Activated CD4-positive, alpha-beta T cell treated with anti-CD3 and anti-CD28 coated beads, Interleukin-2, amount 10 ng/mL, durations not matched to agents 7 days and 5 days (primary cell): ENCODE data around the gene SPSB1. TPM values are rescaled to one million over a fixed set of nuclear protein-coding genes. Genes with fewer than 3 reads are reported as not detected.

Experiments
- CTCF ChIA-PET: fragments of 350-600 bp; sonication (Branson Sonifier 250); formaldehyde crosslinking; loops from one replicate; lab custom pipeline; 2021; ENCODE audit warnings: antibody characterized with exemption; lab: Charles Lee
- POLR2A ChIA-PET: fragments of 350-600 bp; sonication (Branson Sonifier 250); formaldehyde crosslinking; loops from one replicate; lab custom pipeline; 2021; ENCODE audit warnings: antibody characterized with exemption; lab: Charles Lee
- DNase-seq: peaks from one replicate; pipeline ENCODE4 v3.0.0-alpha.2; 2020
- H3K27ac Mint-ChIP-seq: one replicate; pipeline ENCODE4 v1.8.0; 2021; ENCODE audit warnings: mild to moderate bottlenecking, moderate library complexity, mixed read lengths
- H3K27me3 Mint-ChIP-seq: one replicate; pipeline ENCODE4 v1.8.0; 2021; ENCODE audit warnings: mixed read lengths
- H3K36me3 Mint-ChIP-seq: one replicate; pipeline ENCODE4 v1.8.0; 2021; ENCODE audit warnings: low read depth, mixed read lengths
- H3K4me1 Mint-ChIP-seq: one replicate; pipeline ENCODE4 v1.8.0; 2021; ENCODE audit warnings: mixed read lengths
- H3K4me3 Mint-ChIP-seq: one replicate; pipeline ENCODE4 v1.8.0; 2021; ENCODE audit warnings: mild to moderate bottlenecking, moderate library complexity, mixed read lengths
- H3K9me3 Mint-ChIP-seq: one replicate; pipeline ENCODE4 v1.8.0; 2021; ENCODE audit warnings: mixed read lengths
- total RNA-seq, 2 experiments: library from RNA; stranded (reverse); gene quantifications; one replicate each; pipeline ENCODE4 v1.2.3, GENCODE V29; 2021

The SPSB1 gene
- total RNA-seq, 2 experiments from 2014 or later: 4.8 to 6.6 TPM

DNA sequence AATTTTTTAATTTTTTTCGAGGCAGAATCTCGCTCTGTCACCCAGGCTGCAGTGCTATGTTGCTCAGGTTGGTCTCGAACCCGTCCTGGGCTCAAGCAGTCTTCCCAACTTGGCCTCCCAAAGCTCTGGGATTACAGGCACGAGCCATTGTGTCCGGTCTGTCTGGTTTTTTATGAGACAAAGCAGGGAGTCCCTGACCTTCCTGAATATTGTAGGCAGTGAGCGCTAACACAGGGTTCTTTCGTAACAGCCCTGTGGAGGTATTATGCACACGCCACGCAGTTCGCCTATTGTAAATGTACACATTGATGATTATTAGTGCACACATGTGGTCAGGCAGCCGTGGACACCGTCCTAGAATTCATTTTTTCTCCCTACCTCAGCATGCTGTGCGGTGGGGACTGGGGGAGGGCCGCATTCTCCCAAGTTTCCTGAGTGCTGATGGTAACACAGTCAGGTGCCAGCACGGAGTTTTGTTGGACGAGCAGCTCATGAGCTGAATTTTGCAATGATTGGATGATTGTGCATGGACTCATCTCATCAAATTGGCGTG lies 19.6 kb downstream of the SPSB1 start:
- peaks cover 29% of the 10 kb centered on the region for H3K4me1 Mint-ChIP-seq
- no peaks in the 10 kb centered on the region for H3K27me3 Mint-ChIP-seq
- DNase-seq: no peak
- no peak overlapping the region for H3K27ac Mint-ChIP-seq
- H3K36me3 Mint-ChIP-seq: no peaks in the 10 kb centered on the region
- POLR2A ChIA-PET: interaction anchor here (0.6 kb wide), 1 partner anchor 114 kb away, joined by 4 read pairs; no protein-coding TSS in a partner anchor
- CTCF ChIA-PET: interaction anchor here (0.6 kb wide), 1 partner anchor 439 kb away, joined by 3 read pairs; no protein-coding TSS in a partner anchor
- no peak overlapping the region for H3K4me3 Mint-ChIP-seq
- no peaks in the 10 kb centered on the region for H3K9me3 Mint-ChIP-seq

DNA sequence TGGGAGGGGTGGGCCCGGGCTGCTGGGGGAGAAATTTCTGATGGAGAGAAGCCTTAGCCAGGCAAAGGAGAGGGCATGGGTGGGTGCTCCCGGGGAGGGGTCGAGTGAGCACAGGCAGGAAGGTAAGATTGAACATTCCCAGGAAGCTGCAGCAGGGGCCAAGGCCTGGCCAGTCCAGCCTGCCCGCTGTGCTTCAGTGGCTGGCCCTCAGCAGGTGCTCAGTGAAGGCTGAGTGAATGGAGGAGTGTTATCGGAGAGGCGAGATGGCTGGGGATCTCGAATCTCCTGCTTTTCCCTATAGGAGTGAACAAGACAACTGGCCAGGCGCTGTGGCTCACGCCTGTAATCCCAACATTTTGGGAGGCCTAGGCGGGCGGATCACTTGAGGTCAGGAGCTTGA lies 20.9 kb downstream of the SPSB1 start:
- Mint-ChIP-seq H3K27me3 (no peaks in the 10 kb centered on the region), H3K9me3 (no peaks in the 10 kb centered on the region), H3K36me3 (no peaks in the 10 kb centered on the region), H3K4me3 (no peak overlapping the region), H3K4me1 (peaks cover 40% of the 10 kb centered on the region), H3K27ac (no peak overlapping the region)
- CTCF ChIA-PET: interaction anchor here (0.6 kb wide), 1 partner anchor 64 kb away, joined by 3 read pairs; no protein-coding TSS in a partner anchor
- DNase-seq: no peak
- POLR2A ChIA-PET: no interaction called here

DNA sequence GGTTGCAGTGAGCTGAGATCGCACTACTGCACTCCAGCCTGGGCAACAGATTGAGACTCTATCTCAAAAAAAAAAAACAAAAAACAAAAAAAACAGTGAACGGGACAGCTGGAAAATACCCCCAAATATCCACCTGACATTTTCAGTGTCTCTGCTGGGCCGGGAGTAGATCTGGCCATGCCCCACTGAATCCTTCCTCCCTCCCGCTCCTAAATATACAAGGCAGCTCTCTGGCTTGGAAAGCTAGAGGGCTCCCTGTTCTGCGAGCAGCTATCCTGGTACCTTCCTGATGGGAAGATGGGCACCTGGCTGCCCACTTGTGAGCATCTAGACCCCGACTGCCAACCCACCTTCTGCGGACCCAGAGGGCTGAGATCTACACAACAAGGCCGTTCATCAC lies 21.4 kb downstream of the SPSB1 start:
- H3K36me3 Mint-ChIP-seq: no peaks in the 10 kb centered on the region
- ChIA-PET CTCF (interaction anchor here (0.6 kb wide), 2 partner anchors 65 to 227 kb away, joined by 3 read pairs; no protein-coding TSS in a partner anchor), POLR2A (no interaction called here)
- no peak for DNase-seq
- H3K4me3 Mint-ChIP-seq: no peak overlapping the region
- H3K27ac Mint-ChIP-seq: no peak overlapping the region
- H3K27me3 Mint-ChIP-seq: no peaks in the 10 kb centered on the region
- H3K9me3 Mint-ChIP-seq: no peaks in the 10 kb centered on the region
- H3K4me1 Mint-ChIP-seq: peaks cover 41% of the 10 kb centered on the region

DNA sequence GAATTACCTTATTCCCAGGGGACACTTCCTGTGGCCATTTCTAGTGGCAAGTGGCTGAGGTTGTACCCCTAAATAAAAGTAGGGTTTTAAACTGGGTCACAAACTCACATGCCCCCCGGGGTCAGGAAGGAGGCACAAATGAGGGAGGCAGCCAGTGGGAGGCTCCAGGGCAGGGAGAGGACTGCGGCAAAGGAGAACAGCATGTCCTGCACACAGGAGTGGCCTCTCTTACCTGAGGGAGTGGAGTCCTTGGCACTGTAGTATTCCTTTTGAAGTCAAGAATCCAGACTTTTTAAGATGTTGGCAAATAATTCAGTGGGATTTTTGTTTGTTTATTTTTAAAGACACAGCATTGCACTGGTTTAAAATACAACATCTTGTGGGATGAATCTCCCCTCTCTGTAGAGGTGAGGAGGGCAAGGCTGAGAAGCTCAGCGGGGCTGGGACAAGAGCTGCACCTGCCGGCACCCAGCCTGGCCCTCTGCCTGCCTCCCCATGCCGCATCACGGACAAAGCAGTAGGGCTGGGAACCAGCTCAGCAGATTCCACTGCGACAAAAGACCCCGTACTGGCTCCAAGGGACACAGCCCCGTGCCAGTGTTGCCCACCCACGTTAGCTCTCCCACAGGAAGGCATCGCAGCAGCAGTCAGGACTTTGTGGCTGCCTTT lies 22.2 kb downstream of the SPSB1 start:
- H3K9me3 Mint-ChIP-seq: no peaks in the 10 kb centered on the region
- POLR2A ChIA-PET: no interaction called here
- no peaks in the 10 kb centered on the region for H3K27me3 Mint-ChIP-seq
- H3K4me1 Mint-ChIP-seq: peaks cover 41% of the 10 kb centered on the region
- no peak overlapping the region for H3K4me3 Mint-ChIP-seq
- no peaks in the 10 kb centered on the region for H3K36me3 Mint-ChIP-seq
- peak overlapping the region; percentile 77 for H3K27ac Mint-ChIP-seq
- CTCF ChIA-PET: interaction anchor here (0.6 to 1.4 kb wide), 3 partner anchors 12 to 228 kb away, joined by 3 read pairs; no protein-coding TSS in a partner anchor
- DNase-seq: no peak

GRCh38 chr1:9315411-9316079 lies 22.9 kb downstream of the SPSB1 start:
- peak overlapping the region; percentile 77 for H3K27ac Mint-ChIP-seq
- peak; percentile 54 for DNase-seq
- H3K36me3 Mint-ChIP-seq: no peaks in the 10 kb centered on the region
- ChIA-PET CTCF (interaction anchor here (0.9 to 1.4 kb wide), 2 partner anchors 11 to 20 kb away, joined by 3 read pairs; no protein-coding TSS in a partner anchor), POLR2A (no interaction called here)
- H3K4me1 Mint-ChIP-seq: peaks cover 41% of the 10 kb centered on the region
- no peaks in the 10 kb centered on the region for H3K27me3 Mint-ChIP-seq
- H3K4me3 Mint-ChIP-seq: no peak overlapping the region
- no peaks in the 10 kb centered on the region for H3K9me3 Mint-ChIP-seq

- no peak for DNase-seq
- ChIA-PET POLR2A (no interaction called here), CTCF (no interaction called here)
- Mint-ChIP-seq H3K9me3 (no peaks in the 10 kb centered on the region), H3K4me1 (peaks cover 41% of the 10 kb centered on the region), H3K36me3 (no peaks in the 10 kb centered on the region), H3K4me3 (no peak overlapping the region), H3K27me3 (no peaks in the 10 kb centered on the region), H3K27ac (peak overlapping the region; percentile 77)
Measured at GRCh38 chr1:9316080-9316444, 23.4 kb downstream of the SPSB1 start.

DNA sequence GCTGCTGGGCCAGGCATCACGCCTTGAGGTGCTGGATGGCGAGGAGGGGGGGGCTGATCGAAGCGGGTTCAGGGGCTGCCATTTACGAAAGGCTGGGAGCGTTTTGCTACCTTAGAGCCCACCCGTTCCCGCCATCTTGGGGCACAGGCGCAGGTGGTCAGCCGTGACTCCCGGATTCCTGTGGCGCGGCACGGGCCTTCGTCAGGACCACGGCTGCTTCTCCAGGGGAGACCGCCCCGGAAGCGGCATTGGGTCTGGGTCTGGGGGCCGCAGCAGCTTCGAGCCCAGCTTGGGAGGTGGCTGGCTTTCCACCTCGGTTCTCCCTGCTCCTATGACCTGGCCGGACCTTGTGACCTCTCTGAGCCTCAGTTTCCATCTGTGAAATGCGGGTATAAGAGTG lies 23.8 kb downstream of the SPSB1 start:
- H3K27ac Mint-ChIP-seq: no peak overlapping the region
- ChIA-PET CTCF (no interaction called here), POLR2A (no interaction called here)

GRCh38 chr1:9317072-9317471 lies 24.4 kb downstream of the SPSB1 start:
- CTCF ChIA-PET: interaction anchor here (0.6 kb wide), 1 partner anchor 178 kb away, joined by 4 read pairs; no protein-coding TSS in a partner anchor
- H3K36me3 Mint-ChIP-seq: no peaks in the 10 kb centered on the region
- no peak overlapping the region for H3K27ac Mint-ChIP-seq
- H3K4me3 Mint-ChIP-seq: no peak overlapping the region
- POLR2A ChIA-PET: no interaction called here
- H3K27me3 Mint-ChIP-seq: no peaks in the 10 kb centered on the region
- H3K4me1 Mint-ChIP-seq: peaks cover 41% of the 10 kb centered on the region
- no peaks in the 10 kb centered on the region for H3K9me3 Mint-ChIP-seq
- DNase-seq: no peak

More for the DNA sequence above, 23.8 kb downstream of the SPSB1 start:
- H3K4me3 Mint-ChIP-seq: no peak overlapping the region
- DNase-seq: no peak
- H3K9me3 Mint-ChIP-seq: no peaks in the 10 kb centered on the region
- H3K36me3 Mint-ChIP-seq: no peaks in the 10 kb centered on the region
- H3K27me3 Mint-ChIP-seq: no peaks in the 10 kb centered on the region
- H3K4me1 Mint-ChIP-seq: peaks cover 41% of the 10 kb centered on the region

- no peaks in the 10 kb centered on the region for H3K27me3 Mint-ChIP-seq
- POLR2A ChIA-PET: no interaction called here
- H3K27ac Mint-ChIP-seq: peak overlapping the region; percentile 9
- peaks cover 41% of the 10 kb centered on the region for H3K4me1 Mint-ChIP-seq
- no peak for DNase-seq
- CTCF ChIA-PET: interaction anchor here (0.5 to 0.7 kb wide), 3 partner anchors 28 to 177 kb away, joined by 3 to 5 read pairs (median 4); no protein-coding TSS in a partner anchor
- H3K9me3 Mint-ChIP-seq: no peaks in the 10 kb centered on the region
- H3K4me3 Mint-ChIP-seq: no peak overlapping the region
- no peaks in the 10 kb centered on the region for H3K36me3 Mint-ChIP-seq
Measured at GRCh38 chr1:9317591-9318417, 25.1 kb downstream of the SPSB1 start.

DNA sequence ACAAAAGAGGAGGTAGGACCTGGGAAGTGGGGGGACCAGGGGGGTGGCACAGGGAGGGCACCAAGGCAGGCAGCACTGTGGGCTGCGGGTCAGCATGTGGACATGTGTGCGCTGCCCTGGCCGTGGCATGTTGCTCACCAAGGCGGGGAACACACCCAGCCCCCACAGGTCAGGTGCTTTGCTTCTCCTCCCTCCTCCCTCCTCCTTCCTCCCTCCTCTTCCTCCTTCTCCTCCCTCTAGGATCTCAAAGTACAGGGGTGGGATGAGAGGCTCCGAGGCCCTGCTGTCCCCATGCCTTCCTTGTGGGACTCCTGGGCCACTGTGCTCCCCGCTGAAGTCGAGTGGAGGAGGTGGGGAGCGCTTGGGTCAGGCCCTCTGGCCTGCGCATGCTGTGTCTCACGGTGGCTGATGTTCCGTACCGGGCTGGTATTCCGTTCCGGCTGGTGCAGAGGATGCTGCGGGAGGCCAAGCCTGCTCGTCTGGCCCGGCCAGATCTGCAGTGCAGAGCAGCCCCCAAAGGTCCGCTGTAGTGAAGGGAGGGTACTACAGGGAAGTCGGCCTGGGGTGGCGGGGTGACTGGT lies 26.6 kb downstream of the SPSB1 start:
- CTCF ChIA-PET: no interaction called here
- Mint-ChIP-seq H3K4me3 (no peak overlapping the region), H3K27me3 (no peaks in the 10 kb centered on the region), H3K9me3 (no peaks in the 10 kb centered on the region), H3K27ac (no peak overlapping the region), H3K36me3 (no peaks in the 10 kb centered on the region), H3K4me1 (peaks cover 38% of the 10 kb centered on the region)
- DNase-seq: no peak
- POLR2A ChIA-PET: no interaction called here

- CTCF ChIA-PET: interaction anchor here (1.5 kb wide), 1 partner anchor 103 kb away, joined by 4 read pairs; no protein-coding TSS in a partner anchor
- no peak for DNase-seq
- POLR2A ChIA-PET: no interaction called here
- Mint-ChIP-seq H3K36me3 (no peaks in the 10 kb centered on the region), H3K9me3 (no peaks in the 10 kb centered on the region), H3K27ac (no peak overlapping the region), H3K27me3 (no peaks in the 10 kb centered on the region), H3K4me3 (no peak overlapping the region), H3K4me1 (peaks cover 32% of the 10 kb centered on the region)
Measured at GRCh38 chr1:9319789-9320519, 27.3 kb downstream of the SPSB1 start.
